Mononuclear cell (primary cell): ENCODE results near the gene PTCD1. TPM values are rescaled to one million over a fixed set of nuclear protein-coding genes. Genes with fewer than 3 reads are reported as not detected.
"Not testable (repeated sequence)": the region's sequence is repeated elsewhere in the genome, so short reads cannot be mapped to it uniquely, and the experiment has no call there.

ENCODE experiments used
- H3K27me3 ChIP-seq: 2 replicates; pipeline ENCODE4 v1.6.0; 2011; ENCODE audit warnings: low read length, control low read depth; ENCODE audit not compliant: insufficient read depth
- H3K4me1 ChIP-seq: 2 replicates; pipeline ENCODE4 v1.5.1; 2011; ENCODE audit warnings: mild to moderate bottlenecking, low read length, control low read depth; ENCODE audit not compliant: insufficient read depth
- H3K4me3 ChIP-seq: 2 replicates; pipeline ENCODE4 v1.5.1; 2011; ENCODE audit warnings: mild to moderate bottlenecking, low read length, moderate library complexity
- H3K9me3 ChIP-seq: 2 replicates; pipeline ENCODE4 v1.5.1; 2011; ENCODE audit warnings: low read depth, mild to moderate bottlenecking, control low read depth, low read length
- total RNA-seq: library from RNA; depleted of rRNA; stranded (reverse); fragments of >200 nt; gene quantifications from one replicate; pipeline ENCODE4 v1.2.3, GENCODE V29; 2012

PTCD1 gene
- total RNA-seq, 1 donor: 3.1 TPM

DNA sequence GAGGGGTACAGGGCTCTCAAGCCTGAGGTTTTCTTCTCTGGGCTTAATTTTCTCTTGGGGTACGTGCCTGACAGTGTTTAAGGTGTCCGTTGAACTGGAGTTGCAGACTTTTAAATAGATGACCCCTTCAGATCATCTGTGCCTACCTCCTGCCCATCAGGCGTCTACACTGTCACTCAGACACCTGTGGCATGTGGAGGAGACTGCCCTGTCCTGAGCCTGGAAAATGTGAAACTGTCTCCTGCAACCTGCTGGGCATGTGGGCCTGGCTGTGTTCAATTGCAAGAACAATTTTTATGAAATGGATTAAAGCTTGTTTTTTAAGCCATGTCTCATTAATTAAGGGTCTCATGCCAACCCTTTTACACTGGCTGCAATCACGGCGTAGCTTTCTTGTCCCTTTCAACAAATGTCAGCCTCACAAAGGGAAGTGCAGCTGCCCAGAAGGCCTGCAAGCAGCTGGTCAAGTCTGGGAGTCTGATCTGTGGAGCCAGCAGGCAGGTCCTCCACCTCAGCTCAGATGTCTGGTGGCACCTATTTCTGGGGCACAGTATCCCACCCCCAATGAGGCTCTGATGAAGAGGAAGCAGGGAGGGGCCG, 18.6 kb upstream of the PTCD1 start:
- H3K4me1 ChIP-seq: no peaks in the 10 kb centered on the region
- H3K27me3 ChIP-seq: no peaks in the 10 kb centered on the region
- H3K9me3 ChIP-seq: no peaks in the 10 kb centered on the region
- no peak overlapping the region for H3K4me3 ChIP-seq

DNA sequence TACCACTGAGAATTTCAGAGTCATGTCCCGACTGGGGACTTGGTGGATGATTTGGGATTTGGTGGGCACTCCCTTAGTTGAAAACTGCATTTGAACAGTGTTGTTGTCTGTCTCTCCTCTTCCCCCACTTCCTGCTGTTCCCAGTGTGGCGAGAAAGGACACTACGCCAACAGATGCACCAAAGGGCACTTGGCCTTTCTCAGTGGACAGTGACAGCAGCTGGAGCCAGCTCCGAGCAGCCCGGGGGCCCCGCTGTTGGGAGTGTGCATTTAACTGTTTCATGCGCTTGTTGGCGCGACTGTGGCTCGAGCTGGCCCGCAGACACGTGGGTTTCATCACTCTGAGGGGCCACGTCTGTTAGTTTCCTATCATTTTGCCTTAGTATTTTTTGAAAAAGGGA, 17.7 kb upstream of the PTCD1 start:
- H3K27me3 ChIP-seq: no peaks in the 10 kb centered on the region
- no peaks in the 10 kb centered on the region for H3K4me1 ChIP-seq
- no peak overlapping the region for H3K4me3 ChIP-seq
- H3K9me3 ChIP-seq: no peaks in the 10 kb centered on the region

- Histone ChIP-seq H3K9me3 (no peaks in the 10 kb centered on the region), H3K4me3 (no peak overlapping the region), H3K4me1 (no peaks in the 10 kb centered on the region)
Measured at GRCh38 chr7:99455874-99456273, 17.3 kb upstream of the PTCD1 start.

GRCh38 chr7:99453105-99453504, 14.5 kb upstream of the PTCD1 start:
- Histone ChIP-seq H3K4me3 (no peak overlapping the region), H3K27me3 (no peaks in the 10 kb centered on the region), H3K9me3 (no peaks in the 10 kb centered on the region), H3K4me1 (no peaks in the 10 kb centered on the region)

More at GRCh38 chr7:99455874-99456273, 17.3 kb upstream of the PTCD1 start:
- H3K27me3 ChIP-seq: no peaks in the 10 kb centered on the region

GRCh38 chr7:99452541-99452940, 13.9 kb upstream of the PTCD1 start:
- H3K9me3 ChIP-seq: no peaks in the 10 kb centered on the region
- no peaks in the 10 kb centered on the region for H3K27me3 ChIP-seq
- H3K4me1 ChIP-seq: no peaks in the 10 kb centered on the region
- no peak overlapping the region for H3K4me3 ChIP-seq

- no peaks in the 10 kb centered on the region for H3K4me1 ChIP-seq
Measured at GRCh38 chr7:99451936-99452335, 13.3 kb upstream of the PTCD1 start.

GRCh38 chr7:99449326-99449725, 10.7 kb upstream of the PTCD1 start:
- no peak overlapping the region for H3K4me3 ChIP-seq
- H3K9me3 ChIP-seq: no peaks in the 10 kb centered on the region
- H3K27me3 ChIP-seq: no peaks in the 10 kb centered on the region
- no peaks in the 10 kb centered on the region for H3K4me1 ChIP-seq

More at GRCh38 chr7:99451936-99452335, 13.3 kb upstream of the PTCD1 start:
- Histone ChIP-seq H3K27me3 (no peaks in the 10 kb centered on the region), H3K9me3 (no peaks in the 10 kb centered on the region), H3K4me3 (no peak overlapping the region)

DNA sequence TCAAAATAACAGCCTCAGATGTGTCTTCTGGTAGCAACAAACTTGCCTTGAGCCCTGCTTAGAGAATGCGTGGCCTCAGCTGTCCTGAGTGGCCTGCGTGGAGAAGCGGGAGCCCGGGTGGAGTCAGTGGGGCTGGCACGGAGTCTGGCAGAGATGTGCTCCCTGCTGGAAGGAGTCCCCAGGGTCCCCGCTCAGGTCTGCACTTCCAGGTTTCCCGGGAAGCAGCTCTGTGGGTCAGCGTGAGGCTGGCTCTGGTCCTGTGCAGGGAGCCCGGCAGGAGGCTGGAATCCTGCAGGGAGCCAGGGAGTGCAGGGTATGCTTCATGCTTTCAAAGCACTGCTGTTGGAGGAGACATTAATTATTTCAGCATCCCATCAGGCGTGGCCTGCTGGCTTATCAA, 10.3 kb upstream of the PTCD1 start:
- no peak overlapping the region for H3K4me3 ChIP-seq
- H3K27me3 ChIP-seq: no peaks in the 10 kb centered on the region
- H3K4me1 ChIP-seq: no peaks in the 10 kb centered on the region
- H3K9me3 ChIP-seq: no peaks in the 10 kb centered on the region

- Histone ChIP-seq H3K9me3 (no peaks in the 10 kb centered on the region), H3K4me3 (no peak overlapping the region), H3K27me3 (no peaks in the 10 kb centered on the region), H3K4me1 (no peaks in the 10 kb centered on the region)
Measured at GRCh38 chr7:99447943-99448342, 9.3 kb upstream of the PTCD1 start.

GRCh38 chr7:99446096-99446495, 7.5 kb upstream of the PTCD1 start:
- H3K27me3 ChIP-seq: no peaks in the 10 kb centered on the region
- H3K4me3 ChIP-seq: no peak overlapping the region
- no peaks in the 10 kb centered on the region for H3K4me1 ChIP-seq

DNA sequence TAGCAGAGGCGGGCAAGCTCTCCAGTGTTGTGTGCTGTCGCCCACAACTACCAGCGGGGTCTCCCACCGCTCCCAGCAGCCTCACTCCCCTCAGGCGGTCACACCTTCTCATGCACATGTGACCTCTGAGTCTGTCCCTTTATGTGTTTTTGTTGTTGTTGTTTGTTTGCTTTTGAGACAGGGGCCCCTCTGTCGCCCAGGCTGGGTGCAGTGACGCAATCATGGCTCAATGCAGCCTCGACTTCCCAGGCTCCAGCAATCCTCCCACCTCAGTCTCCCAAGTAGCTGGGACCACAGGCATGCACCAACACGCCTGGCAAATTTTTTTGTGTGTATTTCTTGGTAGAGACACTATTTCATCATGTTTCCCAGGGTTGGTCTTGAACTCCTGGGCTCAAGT, 1.6 kb upstream of the PTCD1 start:
- no peaks in the 10 kb centered on the region for H3K9me3 ChIP-seq
- H3K4me3 ChIP-seq: no peak overlapping the region
- H3K4me1 ChIP-seq: peaks cover 22% of the 10 kb centered on the region
- no peaks in the 10 kb centered on the region for H3K27me3 ChIP-seq

More at GRCh38 chr7:99446096-99446495, 7.5 kb upstream of the PTCD1 start:
- H3K9me3 ChIP-seq: no peaks in the 10 kb centered on the region

DNA sequence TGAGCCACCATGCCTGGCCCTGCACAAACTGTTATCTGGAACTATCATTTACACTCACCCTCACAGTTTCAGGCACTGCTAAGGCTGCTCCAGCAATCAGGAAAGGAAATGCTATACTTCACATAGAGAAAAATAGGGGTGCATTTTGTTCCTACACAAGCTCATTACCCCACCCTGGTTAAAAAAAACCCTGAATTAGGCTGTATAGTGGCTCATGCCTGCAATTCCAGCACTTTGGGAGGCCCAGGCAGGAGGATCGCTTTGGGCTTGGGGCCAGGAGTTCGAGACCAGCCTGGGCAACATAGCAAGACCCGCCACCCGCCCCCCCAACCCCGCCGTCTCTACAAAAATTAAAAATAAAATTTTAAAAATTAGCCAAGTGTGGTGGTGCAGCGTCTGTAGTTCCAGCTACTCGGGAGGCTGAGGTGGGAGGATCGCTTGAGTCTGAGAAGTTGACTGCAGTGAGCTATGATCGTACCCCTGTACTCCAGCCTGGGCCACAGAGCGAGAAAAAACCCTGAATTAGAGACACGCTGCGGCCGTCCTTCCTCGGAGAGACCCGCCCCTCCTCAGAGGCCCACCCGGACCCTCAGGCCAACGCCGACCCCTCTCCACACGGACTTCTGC, 539 bp downstream of the PTCD1 start:
- no peaks in the 10 kb centered on the region for H3K9me3 ChIP-seq
- H3K4me3 ChIP-seq: peak overlapping the region; percentile 87
- H3K4me1 ChIP-seq: peaks cover 22% of the 10 kb centered on the region

GRCh38 chr7:99433158-99433557, 5.4 kb downstream of the PTCD1 start:
- peaks cover 10% of the 10 kb centered on the region for H3K4me1 ChIP-seq
- H3K4me3 ChIP-seq: no peak overlapping the region
- no peaks in the 10 kb centered on the region for H3K27me3 ChIP-seq
- no peaks in the 10 kb centered on the region for H3K9me3 ChIP-seq

More for the DNA sequence above, 539 bp downstream of the PTCD1 start:
- H3K27me3 ChIP-seq: no peaks in the 10 kb centered on the region

DNA sequence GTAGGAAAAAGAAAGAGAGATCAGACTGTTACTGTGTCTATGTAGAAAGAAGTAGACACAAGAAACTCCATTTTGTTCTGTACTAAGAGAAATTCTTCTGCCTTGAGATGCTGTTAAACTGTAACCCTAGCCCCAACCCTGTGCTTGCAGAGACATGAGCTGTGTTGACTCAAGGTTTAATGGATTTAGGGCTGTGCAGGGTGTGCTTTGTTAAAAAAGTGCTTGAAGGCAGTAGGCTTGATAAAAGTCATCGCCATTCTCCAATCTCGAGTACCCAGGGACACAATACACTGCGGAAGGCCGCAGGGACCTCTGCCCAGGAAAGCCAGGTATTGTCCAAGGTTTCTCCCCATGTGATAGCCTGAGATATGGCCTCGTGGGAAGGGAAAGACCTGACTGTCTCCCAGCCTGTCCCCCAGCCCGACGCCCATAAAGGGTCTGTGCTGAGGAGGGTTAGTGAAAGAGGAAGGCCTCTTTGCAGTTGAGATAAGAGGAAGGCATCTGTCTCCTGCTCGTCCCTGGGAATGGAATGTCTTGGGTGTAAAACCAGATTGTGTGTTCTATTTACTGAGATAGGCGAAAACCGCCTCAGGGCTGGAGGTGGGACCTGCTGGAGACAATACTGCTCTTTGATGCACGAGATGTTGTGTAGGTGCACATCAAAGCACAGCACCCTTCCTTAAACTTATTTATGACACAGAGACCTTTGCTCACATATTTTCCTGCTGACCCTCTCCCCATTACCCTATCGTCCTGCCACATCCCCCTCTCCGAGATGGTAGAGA, 6.7 kb downstream of the PTCD1 start:
- not testable (repeated sequence) for H3K9me3 ChIP-seq, H3K27me3 ChIP-seq, H3K4me1 ChIP-seq, H3K4me3 ChIP-seq

GRCh38 chr7:99429756-99430155, 8.8 kb downstream of the PTCD1 start:
- Histone ChIP-seq H3K4me3 (no peak overlapping the region), H3K27me3 (no peaks in the 10 kb centered on the region), H3K4me1 (no peaks in the 10 kb centered on the region), H3K9me3 (no peaks in the 10 kb centered on the region)
